Nephron (organoid): ENCODE results near the gene CD36.
"Not testable (repeated sequence)": the region's sequence is repeated elsewhere in the genome, so short reads cannot be mapped to it uniquely, and the experiment has no call there.

Experiments
- H3K27ac Mint-ChIP-seq, 3 experiments: 2 replicates each; pipeline ENCODE4 v1.8.0; 2020; ENCODE audit warnings: mixed read lengths in 3 of 3, mild to moderate bottlenecking in 2 of 3, moderate library complexity in 1 of 3
- H3K27me3 Mint-ChIP-seq: 2 replicates; pipeline ENCODE4 v1.8.0; 2021; ENCODE audit warnings: low read depth, mild to moderate bottlenecking, moderate library complexity, mixed read lengths
- H3K36me3 Mint-ChIP-seq: 2 replicates; pipeline ENCODE4 v1.8.0; 2020; ENCODE audit warnings: low read depth, mixed read lengths
- H3K4me1 Mint-ChIP-seq: 2 replicates; pipeline ENCODE4 v1.8.0; 2020; ENCODE audit warnings: mixed read lengths
- H3K4me3 Mint-ChIP-seq, 3 experiments: 2 replicates each; pipeline ENCODE4 v1.8.0; 2020; ENCODE audit warnings: mild to moderate bottlenecking in 3 of 3, mixed read lengths in 3 of 3, moderate library complexity in 2 of 3
- H3K9me3 Mint-ChIP-seq: 2 replicates; pipeline ENCODE4 v1.8.0; 2020; ENCODE audit warnings: mixed read lengths
- CTCF ChIP-seq, 3 experiments: fragments of 200-600 bp; sonication (generic); IDR thresholded peaks; one replicate each; pipeline ENCODE4 v1.5.0; 2021; ENCODE audit warnings: antibody characterized with exemption in 3 of 3; ENCODE audit not compliant: unreplicated experiment in 3 of 3

Gene CD36

GRCh38 chr7:80666376-80666775, 27.9 kb downstream of the CD36 start:
- no peaks in the 10 kb centered on the region for H3K4me1 Mint-ChIP-seq
- H3K27ac Mint-ChIP-seq = no peak overlapping the region
- no peaks in the 10 kb centered on the region for H3K9me3 Mint-ChIP-seq
- H3K36me3 Mint-ChIP-seq = no peaks in the 10 kb centered on the region
- H3K27me3 Mint-ChIP-seq = no peaks in the 10 kb centered on the region
- no peak overlapping the region for H3K4me3 Mint-ChIP-seq
- TF ChIP-seq CTCF (IDR thresholded peaks at IDR 0.05; ENCODE audit: unreplicated experiment in 3 of 3) = no peak

- H3K9me3 Mint-ChIP-seq = not testable (repeated sequence)
Observed at GRCh38 chr7:80669367-80669766, 30.9 kb downstream of the CD36 start.

GRCh38 chr7:80671744-80672143, 33.3 kb downstream of the CD36 start:
- Mint-ChIP-seq H3K27me3 (no peaks in the 10 kb centered on the region), H3K9me3 (no peaks in the 10 kb centered on the region), H3K36me3 (no peaks in the 10 kb centered on the region), H3K4me1 (no peaks in the 10 kb centered on the region), H3K4me3 (no peak overlapping the region), H3K27ac (no peak overlapping the region)
- no peak for TF ChIP-seq CTCF (IDR thresholded peaks at IDR 0.05; ENCODE audit: unreplicated experiment in 3 of 3)

More at GRCh38 chr7:80669367-80669766, 30.9 kb downstream of the CD36 start:
- not testable (repeated sequence) for H3K4me1 Mint-ChIP-seq, H3K4me3 Mint-ChIP-seq, H3K27me3 Mint-ChIP-seq, H3K27ac Mint-ChIP-seq, H3K36me3 Mint-ChIP-seq

GRCh38 chr7:80675090-80675489, 36.6 kb downstream of the CD36 start:
- H3K4me1 Mint-ChIP-seq = peaks cover 7% of the 10 kb centered on the region
- no peak for TF ChIP-seq CTCF (IDR thresholded peaks at IDR 0.05; ENCODE audit: unreplicated experiment in 3 of 3)
- no peaks in the 10 kb centered on the region for H3K36me3 Mint-ChIP-seq
- no peaks in the 10 kb centered on the region for H3K27me3 Mint-ChIP-seq
- no peak overlapping the region for H3K27ac Mint-ChIP-seq
- H3K4me3 Mint-ChIP-seq = no peak overlapping the region
- no peaks in the 10 kb centered on the region for H3K9me3 Mint-ChIP-seq

- Mint-ChIP-seq H3K9me3 (no peaks in the 10 kb centered on the region), H3K36me3 (no peaks in the 10 kb centered on the region), H3K27me3 (no peaks in the 10 kb centered on the region), H3K27ac (no peak overlapping the region), H3K4me1 (peaks cover 8% of the 10 kb centered on the region), H3K4me3 (no peak overlapping the region)
- no peak for TF ChIP-seq CTCF (IDR thresholded peaks at IDR 0.05; ENCODE audit: unreplicated experiment in 3 of 3)
Observed at GRCh38 chr7:80676404-80676803, 38.0 kb downstream of the CD36 start.

GRCh38 chr7:80677629-80678028, 39.2 kb downstream of the CD36 start:
- Mint-ChIP-seq H3K27ac (no peak overlapping the region), H3K27me3 (no peaks in the 10 kb centered on the region)

More at GRCh38 chr7:80677629-80678028, 39.2 kb downstream of the CD36 start:
- Mint-ChIP-seq H3K36me3 (no peaks in the 10 kb centered on the region), H3K9me3 (no peaks in the 10 kb centered on the region), H3K4me3 (no peak overlapping the region), H3K4me1 (peaks cover 8% of the 10 kb centered on the region)
- TF ChIP-seq CTCF (IDR thresholded peaks at IDR 0.05; ENCODE audit: unreplicated experiment in 3 of 3) = no peak
